GM20431 (cell line): ENCODE measurements around the gene SNRPD3.

Experiments used
- in situ Hi-C: fragments of 300-500 bp; cut with MseI, MboI; formaldehyde crosslinking; loops from one replicate; pipeline ENCODE4 v1.15.0; 2020; ENCODE audit warnings: low sequenced_read_pairs; ENCODE audit not compliant: unreplicated experiment

The SNRPD3 gene

DNA sequence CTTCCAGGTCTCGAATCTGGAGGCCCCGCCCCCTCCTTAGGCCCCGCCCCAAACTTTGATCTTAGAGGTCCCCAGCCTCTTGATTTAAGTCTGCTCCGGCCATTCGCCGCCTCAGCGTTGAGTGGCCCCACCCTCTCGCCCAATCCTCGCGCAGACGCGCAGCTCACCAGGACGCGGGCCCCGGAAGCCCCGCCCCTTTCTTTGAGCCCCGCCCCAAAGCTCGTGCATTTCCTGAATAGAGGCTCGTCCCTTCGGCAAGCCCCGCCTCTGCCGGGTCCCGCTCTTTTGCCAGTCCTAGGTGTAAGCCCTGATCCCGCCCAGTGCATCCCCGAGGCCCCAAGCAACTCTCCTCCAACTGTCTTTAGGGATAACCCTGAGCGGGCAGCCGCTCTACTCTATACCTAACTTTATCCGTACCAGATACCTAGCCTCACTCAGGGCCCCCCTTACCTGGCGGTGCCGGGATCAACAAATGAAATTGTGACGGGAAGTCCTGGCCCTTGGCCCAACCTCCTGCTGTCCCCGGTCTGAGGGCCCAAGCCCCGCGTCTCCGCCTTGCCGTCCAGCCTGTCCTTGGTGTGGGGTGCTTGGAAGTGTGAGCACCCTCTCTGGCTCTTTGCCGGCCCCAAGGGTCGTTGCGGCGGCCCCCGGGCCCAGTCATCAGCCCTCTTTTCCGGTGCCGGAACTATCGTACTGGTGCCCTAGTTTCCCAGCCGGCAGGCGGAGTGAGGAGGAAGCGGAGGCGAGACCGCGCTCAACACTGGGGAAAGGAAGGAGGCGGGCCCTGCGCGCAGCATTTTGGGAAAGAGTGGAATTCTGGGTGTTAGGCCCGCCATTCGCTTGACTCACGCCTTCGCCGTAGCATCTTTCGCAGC, at the start of gene SNRPD3:
Gene SNRPD3, plus strand, starts transcription at position 835 of the 875 bp plus-strand sequence. CDS start 1,676 bp downstream, outside the sequence.
- in situ Hi-C loops: no loop called here

- in situ Hi-C loops: no loop called here
Measured at GRCh38 chr22:24506802-24507438, 48.9 kb upstream of the SNRPD3 start.

- in situ Hi-C loops: no loop called here
Measured at GRCh38 chr22:24507716-24508115, 48.1 kb upstream of the SNRPD3 start.

GRCh38 chr22:24510637-24511625, 44.9 kb upstream of the SNRPD3 start:
- in situ Hi-C loops: no loop called here

DNA sequence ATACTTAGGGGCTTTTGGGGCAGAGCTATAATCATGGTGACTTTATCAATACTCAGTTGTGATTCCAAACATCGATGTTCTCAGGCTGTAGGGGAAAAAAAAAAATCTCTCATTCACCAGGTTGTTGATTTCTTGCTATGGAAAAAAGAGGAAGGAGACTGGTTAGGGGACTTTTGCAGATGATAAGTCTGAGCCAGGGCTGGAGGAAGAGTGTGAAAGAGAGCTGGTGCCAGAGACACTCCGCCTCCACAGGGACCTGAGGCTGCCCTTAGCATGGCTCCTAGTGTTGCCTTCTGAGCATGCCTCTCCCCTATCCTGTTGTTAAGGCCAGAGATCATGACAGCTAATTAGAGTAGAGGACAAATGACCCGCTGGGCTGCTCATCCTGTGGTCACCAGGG, 43.8 kb upstream of the SNRPD3 start:
- in situ Hi-C loops: no loop called here

- in situ Hi-C loops: no loop called here
Measured at GRCh38 chr22:24513378-24514240, 42.2 kb upstream of the SNRPD3 start.

- in situ Hi-C loops: no loop called here
Measured at GRCh38 chr22:24514241-24515026, 41.4 kb upstream of the SNRPD3 start.

GRCh38 chr22:24515027-24515338, 40.8 kb upstream of the SNRPD3 start:
- in situ Hi-C loops: no loop called here

DNA sequence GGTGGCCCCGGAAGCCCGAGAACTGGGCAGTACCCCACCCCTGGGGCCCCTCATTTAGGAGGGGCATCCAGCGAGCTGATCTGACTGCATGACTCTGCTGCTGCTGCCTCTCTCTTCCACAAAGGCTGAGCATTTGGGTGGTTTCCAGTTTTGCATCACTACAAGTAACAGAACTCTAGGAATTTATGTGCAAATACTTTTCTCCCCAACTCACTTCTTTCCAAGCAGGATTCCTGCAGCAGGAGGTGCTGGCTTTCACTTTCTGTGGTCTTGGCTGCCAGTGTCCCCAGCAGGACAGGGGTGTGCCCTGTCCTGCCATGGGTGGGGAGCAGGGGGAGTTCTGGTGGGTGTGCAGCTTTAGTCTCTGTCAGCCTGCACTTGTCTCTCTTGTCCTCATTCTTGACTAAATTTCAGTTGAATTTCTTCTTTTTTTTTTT, 39.5 kb upstream of the SNRPD3 start:
- in situ Hi-C loops: no loop called here

DNA sequence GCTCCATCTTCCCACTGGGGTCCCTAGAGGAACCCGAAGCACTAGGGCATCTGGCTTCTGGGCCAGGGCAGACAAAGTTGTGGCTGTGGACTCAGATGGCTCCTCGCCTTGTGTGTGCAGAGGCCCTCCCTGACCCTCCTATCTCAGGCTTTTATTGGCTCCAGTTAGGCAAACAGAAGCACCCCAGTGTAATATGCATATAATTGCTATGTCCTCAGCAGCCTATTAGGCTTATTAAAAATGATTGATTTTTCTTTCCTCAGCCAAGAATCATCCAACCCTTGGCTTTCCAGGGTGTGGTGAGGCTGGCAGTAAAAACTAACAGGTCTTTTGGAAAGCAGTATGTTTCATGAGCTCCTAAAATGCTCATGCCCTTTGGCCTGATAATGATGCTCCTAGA, 38.4 kb upstream of the SNRPD3 start:
- in situ Hi-C loops: no loop called here

GRCh38 chr22:24518228-24518627, 37.6 kb upstream of the SNRPD3 start:
- in situ Hi-C loops: no loop called here

DNA sequence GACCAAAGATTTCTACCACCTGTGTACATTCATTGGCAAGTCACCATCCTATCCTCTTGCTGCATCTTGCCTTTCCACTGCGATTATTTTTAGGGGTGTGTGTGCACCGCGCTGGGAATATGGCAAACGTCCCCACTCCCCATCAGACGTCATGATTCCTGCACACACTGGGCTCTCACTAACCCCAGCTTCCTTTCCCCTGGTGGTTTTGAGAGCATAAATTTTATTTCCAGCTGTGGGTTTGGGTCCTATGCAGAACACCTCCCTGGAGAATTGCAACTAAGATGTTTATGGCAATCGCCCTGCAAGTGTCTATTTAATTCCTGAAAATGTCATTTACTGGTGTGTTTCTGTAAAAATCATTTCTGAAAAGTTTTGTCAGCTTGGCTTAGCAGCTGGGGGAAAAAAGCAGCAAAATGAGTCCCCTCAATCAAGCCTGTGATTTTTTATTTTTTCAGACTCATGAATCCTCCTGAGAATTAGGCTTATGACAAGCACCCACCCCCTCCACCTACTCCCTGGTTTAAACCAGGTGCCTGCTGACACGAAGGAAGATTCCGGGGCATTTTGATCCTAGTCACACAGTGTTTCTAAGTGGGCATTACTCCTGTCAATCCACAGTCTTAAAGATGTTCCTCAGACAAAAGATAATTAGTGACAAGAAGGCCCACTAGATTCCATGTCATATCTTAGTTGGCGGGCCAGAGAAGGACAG, 36.9 kb upstream of the SNRPD3 start:
- in situ Hi-C loops: no loop called here

GRCh38 chr22:24519496-24519895, 36.3 kb upstream of the SNRPD3 start:
- in situ Hi-C loops: no loop called here

DNA sequence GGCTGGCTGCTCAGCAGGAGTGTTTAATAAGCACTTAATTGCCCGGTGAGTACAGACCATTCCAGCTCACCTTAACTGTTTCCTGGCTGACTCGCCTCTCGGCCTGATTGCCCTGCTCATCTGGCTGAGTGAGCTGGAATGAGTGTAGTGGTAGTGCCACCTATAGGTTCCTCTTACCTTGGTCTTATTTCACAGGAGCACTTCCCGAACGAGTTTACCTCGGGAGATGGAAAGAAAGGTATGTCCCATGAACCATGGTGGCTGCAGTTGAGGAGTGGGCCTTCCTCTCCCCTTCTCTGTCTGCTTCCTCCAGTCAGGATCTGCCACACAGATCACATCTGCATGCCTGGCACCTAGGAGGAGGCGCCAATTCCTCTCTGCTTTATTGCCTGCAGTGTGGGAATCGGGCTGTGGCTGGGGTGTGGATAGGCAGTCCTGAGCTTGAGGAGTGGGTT, 34.0 kb upstream of the SNRPD3 start:
- in situ Hi-C loops: loop anchor here (10.0 kb wide), 1 partner anchor 97 kb away; the partner anchor contains the start of gene ADORA2A

DNA sequence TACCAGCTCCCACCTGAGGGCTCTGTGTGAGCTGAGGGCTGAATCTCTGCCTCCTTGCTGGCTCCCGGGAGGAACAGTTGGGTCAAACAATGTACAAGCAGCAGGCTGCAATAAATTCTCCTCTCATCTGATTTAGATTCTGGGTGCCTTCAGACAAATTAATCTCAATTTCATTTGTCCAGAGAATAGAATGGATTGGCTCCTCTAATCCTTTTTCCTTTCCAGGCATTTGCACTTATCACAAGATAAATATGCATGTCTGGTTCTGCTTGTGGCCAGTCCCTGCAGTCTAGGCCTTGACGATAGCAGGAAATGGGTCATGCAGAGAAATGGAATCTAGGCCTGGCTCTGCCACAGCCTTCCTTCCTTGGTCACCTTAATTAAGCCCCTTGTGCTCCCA, 31.9 kb upstream of the SNRPD3 start:
- in situ Hi-C loops: loop anchor here (10.0 kb wide), 1 partner anchor 99 kb away; the partner anchor contains the start of gene ADORA2A

- in situ Hi-C loops: loop anchor here (10.0 to 25.0 kb wide), 3 partner anchors 101 to 513 kb away; partner anchors contain the start of genes ADORA2A, CABIN1 and GSTT4
Measured at GRCh38 chr22:24525416-24526037, 30.3 kb upstream of the SNRPD3 start.

DNA sequence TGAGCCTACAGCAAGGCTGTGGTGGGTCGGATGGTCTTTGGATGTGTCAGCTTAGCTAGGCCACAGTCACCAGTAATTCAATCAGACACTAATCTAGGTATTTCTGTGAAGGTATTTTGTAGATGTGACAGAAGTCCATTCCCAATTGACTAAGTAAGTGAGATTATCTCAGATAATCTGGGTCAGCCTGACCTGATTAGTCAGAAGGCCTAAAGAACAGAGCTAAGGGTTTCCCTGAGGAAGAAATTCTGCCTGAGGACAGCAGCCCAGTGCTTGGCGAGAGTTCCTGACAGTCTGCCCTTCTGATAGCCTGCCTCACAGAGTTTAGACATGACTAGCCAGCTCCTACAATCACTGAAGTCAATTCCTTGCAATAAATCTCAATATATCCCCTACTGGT, 29.6 kb upstream of the SNRPD3 start:
- in situ Hi-C loops: loop anchor here (10.0 to 25.0 kb wide), 3 partner anchors 101 to 514 kb away; partner anchors contain the start of genes ADORA2A, CABIN1 and GSTT4
